Measurements from ENCODE around the gene ZFYVE28.

DNA sequence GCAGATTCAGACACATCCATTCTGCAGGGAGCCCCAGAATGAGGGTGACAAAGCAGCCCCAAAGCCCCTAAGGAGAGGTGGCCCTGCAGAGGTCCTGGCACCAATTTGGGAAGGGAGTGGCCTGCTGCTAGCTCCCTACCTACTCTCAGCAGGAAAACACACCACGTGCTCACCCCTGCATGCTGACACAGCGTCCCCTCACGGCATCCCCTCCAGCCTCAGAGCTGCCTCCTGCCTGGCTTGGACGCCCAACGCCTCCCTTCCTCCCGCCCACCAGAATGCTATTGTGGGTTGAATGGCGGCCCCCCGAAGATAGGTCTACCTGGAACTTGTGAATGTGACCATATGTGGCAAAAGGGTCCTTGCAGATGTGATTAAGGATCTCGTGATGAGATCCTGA is 28.8 kb downstream of the ZFYVE28 start:
- TF ChIP-seq, protein P1, sequence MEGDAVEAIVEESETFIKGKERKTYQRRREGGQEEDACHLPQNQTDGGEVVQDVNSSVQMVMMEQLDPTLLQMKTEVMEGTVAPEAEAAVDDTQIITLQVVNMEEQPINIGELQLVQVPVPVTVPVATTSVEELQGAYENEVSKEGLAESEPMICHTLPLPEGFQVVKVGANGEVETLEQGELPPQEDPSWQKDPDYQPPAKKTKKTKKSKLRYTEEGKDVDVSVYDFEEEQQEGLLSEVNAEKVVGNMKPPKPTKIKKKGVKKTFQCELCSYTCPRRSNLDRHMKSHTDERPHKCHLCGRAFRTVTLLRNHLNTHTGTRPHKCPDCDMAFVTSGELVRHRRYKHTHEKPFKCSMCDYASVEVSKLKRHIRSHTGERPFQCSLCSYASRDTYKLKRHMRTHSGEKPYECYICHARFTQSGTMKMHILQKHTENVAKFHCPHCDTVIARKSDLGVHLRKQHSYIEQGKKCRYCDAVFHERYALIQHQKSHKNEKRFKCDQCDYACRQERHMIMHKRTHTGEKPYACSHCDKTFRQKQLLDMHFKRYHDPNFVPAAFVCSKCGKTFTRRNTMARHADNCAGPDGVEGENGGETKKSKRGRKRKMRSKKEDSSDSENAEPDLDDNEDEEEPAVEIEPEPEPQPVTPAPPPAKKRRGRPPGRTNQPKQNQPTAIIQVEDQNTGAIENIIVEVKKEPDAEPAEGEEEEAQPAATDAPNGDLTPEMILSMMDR (IDR thresholded peaks at IDR 0.05; ENCODE audit: insufficient read depth, low read length, poor library complexity, severe bottlenecking), result no peak
- no peak for TF ChIP-seq EZH2phosphoT487 (conservative IDR thresholded peaks at IDR 0.05; ENCODE audit: low read length)

Data from SU-DHL-6 (cell line).